CD4-positive, CD25-positive, alpha-beta regulatory T cell (primary cell): ENCODE results near the gene ATP13A4. TPM values are rescaled to one million over a fixed set of nuclear protein-coding genes. Genes with fewer than 3 reads are reported as not detected.
"Not testable (repeated sequence)": the region's sequence is repeated elsewhere in the genome, so short reads cannot be mapped to it uniquely, and the experiment has no call there.

ENCODE experiments used
- ATAC-seq, 2 donors: fragments of 150-1000 bp; cut with Tn5 transposase; one replicate each; pipeline ENCODE4 v1.10.0; 2021; ENCODE audit warnings: low read depth in 2 of 2, moderate number of reproducible peaks in 2 of 2, moderate library complexity in 1 of 2
- DNase-seq, 3 donors: peaks; one replicate each; pipeline versions ENCODE4 v3.0.0 to v3.0.0-alpha.2; 2012 to 2022; ENCODE audit warnings: mixed read lengths in 1 of 3
- H3K27ac ChIP-seq: one replicate; pipeline ENCODE4 v1.7.0; 2013; ENCODE audit warnings: mild to moderate bottlenecking, low read length; ENCODE audit not compliant: insufficient read depth, poor library complexity, severe bottlenecking
- H3K27me3 ChIP-seq: one replicate; pipeline ENCODE4 v1.7.0; 2013; ENCODE audit warnings: low read length; ENCODE audit not compliant: control insufficient read depth, insufficient read depth
- H3K36me3 ChIP-seq: one replicate; pipeline ENCODE4 v1.7.0; 2013; ENCODE audit warnings: mild to moderate bottlenecking, low read length, moderate library complexity; ENCODE audit not compliant: control insufficient read depth, insufficient read depth
- H3K4me1 ChIP-seq: 2 replicates; pipeline ENCODE4 v1.7.0; 2013; ENCODE audit warnings: mild to moderate bottlenecking, low read length; ENCODE audit not compliant: insufficient read depth, control insufficient read depth, poor library complexity, severe bottlenecking
- H3K4me3 ChIP-seq: one replicate; pipeline ENCODE4 v1.7.0; 2013; ENCODE audit warnings: low read depth, mild to moderate bottlenecking, low read length, moderate library complexity
- H3K9me3 ChIP-seq, 2 experiments: 1 replicate in 1 of 2; 2 replicates in 1 of 2; pipeline ENCODE4 v1.7.0; 2013; ENCODE audit warnings: low read length in 2 of 2, mild to moderate bottlenecking in 1 of 2, moderate library complexity in 1 of 2; ENCODE audit not compliant: control insufficient read depth in 2 of 2
- H3K27ac Mint-ChIP-seq, 3 donors: one replicate each; pipeline ENCODE4 v1.8.0; 2020 to 2022; ENCODE audit warnings: mild to moderate bottlenecking in 3 of 3, mixed read lengths in 3 of 3, moderate library complexity in 2 of 3
- H3K27me3 Mint-ChIP-seq: one replicate; pipeline ENCODE4 v1.8.0; 2022; ENCODE audit warnings: mild to moderate bottlenecking, mixed read lengths
- H3K36me3 Mint-ChIP-seq: one replicate; pipeline ENCODE4 v1.8.0; 2020; ENCODE audit warnings: mixed read lengths
- H3K4me1 Mint-ChIP-seq, 4 donors: one replicate each; pipeline ENCODE4 v1.8.0; 2020 to 2022; ENCODE audit warnings: mixed read lengths in 4 of 4, mild to moderate bottlenecking in 1 of 4
- H3K4me3 Mint-ChIP-seq, 4 donors: one replicate each; pipeline ENCODE4 v1.8.0; 2020 to 2022; ENCODE audit warnings: mild to moderate bottlenecking in 4 of 4, mixed read lengths in 4 of 4, moderate library complexity in 3 of 4
- H3K9me3 Mint-ChIP-seq, 7 donors: one replicate each; pipeline ENCODE4 v1.8.0; 2020 to 2022; ENCODE audit warnings: mixed read lengths in 7 of 7, mild to moderate bottlenecking in 3 of 7, moderate library complexity in 2 of 7
- polyA plus RNA-seq, 4 donors: library from polyadenylated mRNA; unstranded; fragments of 300-500 nt; fragmentation: Illumina TruSeq; gene quantifications; one replicate each; pipeline ENCODE4 v1.2.3, GENCODE V29; 2021
- total RNA-seq: library from RNA; stranded (reverse); gene quantifications from one replicate; pipeline ENCODE4 v1.2.3, GENCODE V29; 2022

ATP13A4 gene
- total and polyA plus RNA-seq, 5 donors from 2014 or later, result 1.6 TPM; not detected in 4

DNA sequence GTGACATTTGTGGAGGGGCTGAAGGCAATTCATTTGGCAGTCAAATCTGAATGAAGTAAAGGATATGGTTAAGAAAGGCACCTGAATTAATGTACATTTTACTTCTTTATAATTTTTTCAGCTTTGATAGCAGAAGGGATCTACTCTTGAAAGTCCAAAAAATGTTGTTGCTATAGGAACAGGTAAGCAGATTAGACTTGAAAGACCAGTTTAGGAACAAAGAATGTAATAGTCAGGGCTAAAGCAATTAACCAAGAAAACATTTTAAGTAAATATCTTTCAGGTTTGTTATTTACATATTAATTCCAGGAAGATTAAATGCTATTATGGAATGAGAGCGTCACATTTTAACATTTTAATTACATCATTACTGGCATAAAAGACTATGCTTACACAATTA, 1.1 kb downstream of the ATP13A4 start:
- H3K4me1 ChIP-seq, result no peaks in the 10 kb centered on the region
- no peaks in the 10 kb centered on the region for H3K27me3 ChIP-seq
- Mint-ChIP-seq H3K4me1 (no peaks in the 10 kb centered on the region), H3K36me3 (no peaks in the 10 kb centered on the region), H3K9me3 (no peaks in the 10 kb centered on the region), H3K4me3 (no peak overlapping the region), H3K27me3 (peaks cover 10% of the 10 kb centered on the region), H3K27ac (no peak overlapping the region)
- H3K4me3 ChIP-seq, result no peak overlapping the region
- no peak for ATAC-seq
- H3K9me3 ChIP-seq, result no peaks in the 10 kb centered on the region
- H3K36me3 ChIP-seq, result no peaks in the 10 kb centered on the region
- DNase-seq, result no peak
- H3K27ac ChIP-seq, result no peak overlapping the region

- H3K4me1 Mint-ChIP-seq, result no peaks in the 10 kb centered on the region
- ATAC-seq, result no peak
- H3K36me3 Mint-ChIP-seq, result no peaks in the 10 kb centered on the region
- peaks cover 6% of the 10 kb centered on the region for H3K27me3 Mint-ChIP-seq
- H3K9me3 Mint-ChIP-seq, result no peaks in the 10 kb centered on the region
- Histone ChIP-seq H3K27me3 (no peaks in the 10 kb centered on the region), H3K27ac (no peak overlapping the region), H3K4me1 (no peaks in the 10 kb centered on the region), H3K9me3 (no peaks in the 10 kb centered on the region), H3K4me3 (no peak overlapping the region), H3K36me3 (no peaks in the 10 kb centered on the region)
- DNase-seq, result no peak
- no peak overlapping the region for H3K27ac Mint-ChIP-seq
- H3K4me3 Mint-ChIP-seq, result no peak overlapping the region
These were observed 1.8 kb downstream of the ATP13A4 start for GRCh38 chr3:193552923-193553322.

GRCh38 chr3:193548406-193548805, 6.3 kb downstream of the ATP13A4 start:
- H3K4me1 Mint-ChIP-seq, result no peaks in the 10 kb centered on the region
- H3K27ac ChIP-seq, result no peak overlapping the region
- ATAC-seq, result no peak

GRCh38 chr3:193546129-193546528, 8.6 kb downstream of the ATP13A4 start:
- Histone ChIP-seq H3K4me1 (no peaks in the 10 kb centered on the region), H3K4me3 (no peak overlapping the region), H3K27ac (no peak overlapping the region), H3K27me3 (peaks cover 2% of the 10 kb centered on the region), H3K36me3 (no peaks in the 10 kb centered on the region), H3K9me3 (peaks cover 6 to 8% of the 10 kb centered on the region in 2 experiments)
- peaks cover 5% of the 10 kb centered on the region for H3K27me3 Mint-ChIP-seq
- DNase-seq, result no peak
- H3K4me1 Mint-ChIP-seq, result no peaks in the 10 kb centered on the region
- no peak for ATAC-seq
- no peak overlapping the region for H3K27ac Mint-ChIP-seq
- no peaks in the 10 kb centered on the region for H3K36me3 Mint-ChIP-seq
- no peak overlapping the region for H3K4me3 Mint-ChIP-seq
- H3K9me3 Mint-ChIP-seq, result peaks cover 0 to 13% (median 1%) of the 10 kb centered on the region in 7 donors

More at GRCh38 chr3:193548406-193548805, 6.3 kb downstream of the ATP13A4 start:
- Mint-ChIP-seq H3K4me3 (no peak overlapping the region), H3K27ac (no peak overlapping the region), H3K36me3 (no peaks in the 10 kb centered on the region), H3K9me3 (peaks cover 0 to 13% (median 1%) of the 10 kb centered on the region in 7 donors), H3K27me3 (peaks cover 2% of the 10 kb centered on the region)
- H3K4me3 ChIP-seq, result no peak overlapping the region
- H3K27me3 ChIP-seq, result peaks cover 2% of the 10 kb centered on the region
- peaks cover 6 to 8% of the 10 kb centered on the region in 2 experiments for H3K9me3 ChIP-seq
- DNase-seq, result no peak
- H3K4me1 ChIP-seq, result no peaks in the 10 kb centered on the region
- no peaks in the 10 kb centered on the region for H3K36me3 ChIP-seq

DNA sequence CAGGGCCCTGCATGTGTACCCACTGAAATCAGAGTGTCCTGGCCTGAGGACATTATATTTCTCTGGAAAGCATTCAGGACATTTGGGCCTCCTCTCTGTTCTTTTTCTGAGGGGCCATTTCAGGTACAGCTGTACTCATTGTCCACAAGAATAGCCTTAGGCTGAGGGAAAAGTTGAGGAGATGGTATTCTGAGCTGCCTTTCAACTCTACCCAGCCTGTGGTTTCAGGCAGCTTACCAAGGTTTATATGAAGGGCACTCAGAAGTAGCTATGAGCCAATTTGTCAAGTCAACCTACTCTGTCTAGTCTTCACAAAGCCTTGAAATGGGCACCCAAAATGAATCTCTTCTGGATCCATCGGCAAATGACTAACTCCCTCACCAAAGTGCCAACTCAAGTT, 9.4 kb downstream of the ATP13A4 start:
- Histone ChIP-seq H3K27me3 (peaks cover 2% of the 10 kb centered on the region), H3K9me3 (peaks cover 6 to 8% of the 10 kb centered on the region in 2 experiments), H3K36me3 (no peaks in the 10 kb centered on the region), H3K4me3 (no peak overlapping the region), H3K27ac (no peak overlapping the region), H3K4me1 (no peaks in the 10 kb centered on the region)
- Mint-ChIP-seq H3K4me1 (no peaks in the 10 kb centered on the region), H3K36me3 (no peaks in the 10 kb centered on the region), H3K9me3 (peaks cover 0 to 13% (median 1%) of the 10 kb centered on the region in 7 donors), H3K27me3 (peaks cover 5% of the 10 kb centered on the region), H3K27ac (peak overlapping the region in 1 of 3 donors; percentile 50), H3K4me3 (no peak overlapping the region)
- ATAC-seq, result no peak
- no peak for DNase-seq

DNA sequence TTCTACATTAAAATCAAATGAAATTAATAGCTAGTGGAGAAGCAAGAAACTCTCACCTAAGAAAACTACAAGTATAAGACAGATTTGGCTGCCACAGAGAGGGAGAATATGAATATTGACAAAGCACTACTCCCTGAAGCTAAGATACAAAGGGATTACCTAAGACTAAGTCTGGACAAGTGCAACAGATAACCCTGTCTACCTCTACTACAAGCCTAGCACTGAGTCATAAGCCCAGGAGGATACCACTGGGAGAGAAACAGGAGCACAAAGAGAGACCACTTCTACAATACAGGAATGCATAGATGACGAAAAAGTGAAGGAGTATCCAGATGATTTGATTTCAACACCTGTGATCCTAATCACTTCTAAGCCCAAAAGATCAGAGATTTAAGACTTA, 10.4 kb downstream of the ATP13A4 start:
- Mint-ChIP-seq H3K4me1 (no peaks in the 10 kb centered on the region), H3K27me3 (peaks cover 5% of the 10 kb centered on the region), H3K27ac (no peak overlapping the region), H3K4me3 (no peak overlapping the region), H3K36me3 (no peaks in the 10 kb centered on the region), H3K9me3 (peaks cover 0 to 13% (median 1%) of the 10 kb centered on the region in 7 donors)
- ATAC-seq (no peak), DNase-seq (no peak)
- Histone ChIP-seq H3K9me3 (peaks cover 6 to 8% of the 10 kb centered on the region in 2 experiments), H3K4me1 (no peaks in the 10 kb centered on the region), H3K4me3 (no peak overlapping the region), H3K27ac (no peak overlapping the region), H3K27me3 (peaks cover 2% of the 10 kb centered on the region), H3K36me3 (no peaks in the 10 kb centered on the region)

GRCh38 chr3:193530231-193531165, 24.2 kb downstream of the ATP13A4 start:
- peaks cover 5% of the 10 kb centered on the region for H3K27me3 Mint-ChIP-seq
- H3K27ac Mint-ChIP-seq, result no peak overlapping the region
- Histone ChIP-seq H3K36me3 (no peaks in the 10 kb centered on the region), H3K27ac (no peak overlapping the region), H3K4me3 (no peak overlapping the region), H3K27me3 (peaks cover 2% of the 10 kb centered on the region), H3K9me3 (no peaks in the 10 kb centered on the region), H3K4me1 (no peaks in the 10 kb centered on the region)
- no peak overlapping the region for H3K4me3 Mint-ChIP-seq
- H3K9me3 Mint-ChIP-seq, result peaks cover 0 to 7% (median 0%) of the 10 kb centered on the region in 7 donors
- H3K36me3 Mint-ChIP-seq, result no peaks in the 10 kb centered on the region
- H3K4me1 Mint-ChIP-seq, result no peaks in the 10 kb centered on the region
- ATAC-seq (no peak), DNase-seq (no peak)

GRCh38 chr3:193526085-193526484, 28.6 kb downstream of the ATP13A4 start:
- H3K36me3 Mint-ChIP-seq, H3K4me3 Mint-ChIP-seq, H3K27me3 Mint-ChIP-seq, H3K27ac Mint-ChIP-seq, H3K4me1 Mint-ChIP-seq, H3K4me1 ChIP-seq, H3K4me3 ChIP-seq, DNase-seq, H3K9me3 ChIP-seq, H3K27me3 ChIP-seq, H3K9me3 Mint-ChIP-seq, H3K27ac ChIP-seq, ATAC-seq, H3K36me3 ChIP-seq: not testable (repeated sequence)
